Duodenal mucosa (tissue), 2 donors: ENCODE measurements around the gene APC2.

Experiments used
- H3K27ac ChIP-seq: one replicate; pipeline ENCODE4 v1.7.0; 2013; ENCODE audit warnings: low read depth, low read length
- H3K27me3 ChIP-seq, 2 donors: one replicate each; pipeline ENCODE4 v1.7.0; 2013; ENCODE audit warnings: low read length in 2 of 2, control low read depth in 1 of 2; ENCODE audit not compliant: insufficient read depth in 2 of 2, control insufficient read depth in 1 of 2
- H3K36me3 ChIP-seq, 2 donors: one replicate each; pipeline ENCODE4 v1.7.0; 2013; ENCODE audit warnings: low read length in 2 of 2, control low read depth in 1 of 2; ENCODE audit not compliant: insufficient read depth in 2 of 2, control insufficient read depth in 1 of 2
- H3K4me1 ChIP-seq, 2 donors: one replicate each; pipeline ENCODE4 v1.7.0; 2013; ENCODE audit warnings: low read length in 2 of 2, control low read depth in 1 of 2; ENCODE audit not compliant: insufficient read depth in 2 of 2, control insufficient read depth in 1 of 2
- H3K4me3 ChIP-seq, 2 donors: one replicate each; pipeline ENCODE4 v1.7.0; 2013; ENCODE audit warnings: low read length in 2 of 2, low read depth in 1 of 2
- H3K9ac ChIP-seq, 2 donors: one replicate each; pipeline ENCODE4 v1.7.0; 2013; ENCODE audit warnings: low read length in 2 of 2, low read depth in 1 of 2
- H3K9me3 ChIP-seq, 2 donors: one replicate each; pipeline ENCODE4 v1.7.0; 2013; ENCODE audit warnings: low read length in 2 of 2, control low read depth in 1 of 2; ENCODE audit not compliant: control insufficient read depth in 1 of 2

Gene APC2

DNA sequence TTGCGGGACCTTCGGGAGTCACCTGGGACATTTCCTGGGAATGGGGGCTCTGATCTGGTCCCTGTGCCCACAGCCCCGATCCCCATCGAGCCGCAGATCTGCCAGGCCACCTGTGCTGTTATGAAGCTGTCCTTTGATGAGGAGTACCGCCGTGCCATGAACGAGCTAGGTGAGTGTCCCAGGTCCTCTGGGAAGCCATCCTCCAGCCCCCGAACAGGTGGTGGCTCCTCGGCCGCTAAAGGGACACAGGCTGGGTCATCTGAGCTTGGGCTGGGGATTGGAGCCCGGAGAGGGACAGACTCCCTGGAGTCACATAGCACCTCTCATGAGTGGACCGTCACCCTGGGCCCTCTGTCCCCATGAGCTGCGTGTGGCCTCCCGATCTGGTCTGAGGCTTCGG is 8.0 kb downstream of the APC2 start:
- Histone ChIP-seq H3K36me3 (no peaks in the 10 kb centered on the region), H3K4me3 (no peak overlapping the region), H3K27ac (no peak overlapping the region), H3K27me3 (peaks cover 47 to 50% of the 10 kb centered on the region in 2 donors), H3K9ac (no peak overlapping the region), H3K4me1 (peaks cover 0 to 22% of the 10 kb centered on the region in 2 donors), H3K9me3 (no peaks in the 10 kb centered on the region)

DNA sequence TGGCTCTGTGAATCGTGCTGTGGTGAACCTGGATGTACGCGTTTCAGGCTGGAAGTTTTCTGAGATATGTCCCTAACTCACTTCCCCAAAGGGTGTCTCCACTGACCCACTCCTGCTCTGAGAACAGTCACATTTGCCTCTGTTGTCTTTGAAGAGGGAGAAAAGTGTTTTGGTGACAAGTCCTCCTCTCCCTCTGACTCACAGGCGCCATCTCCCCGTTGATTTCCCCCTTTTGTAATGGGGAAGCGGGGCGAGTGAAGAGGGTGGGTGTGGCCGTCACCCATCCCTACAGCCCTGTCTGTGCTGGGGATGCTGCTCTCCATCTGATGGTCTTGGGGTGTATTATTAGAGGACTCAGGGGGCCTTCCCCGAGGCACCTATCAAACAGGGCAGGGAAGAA is 9.6 kb downstream of the APC2 start:
- H3K4me3 ChIP-seq: no peak overlapping the region
- no peak overlapping the region for H3K9ac ChIP-seq
- H3K4me1 ChIP-seq: peaks cover 0 to 17% of the 10 kb centered on the region in 2 donors
- H3K9me3 ChIP-seq: no peaks in the 10 kb centered on the region
- H3K27me3 ChIP-seq: peaks cover 33 to 36% of the 10 kb centered on the region in 2 donors
- H3K36me3 ChIP-seq: no peaks in the 10 kb centered on the region
- H3K27ac ChIP-seq: no peak overlapping the region

DNA sequence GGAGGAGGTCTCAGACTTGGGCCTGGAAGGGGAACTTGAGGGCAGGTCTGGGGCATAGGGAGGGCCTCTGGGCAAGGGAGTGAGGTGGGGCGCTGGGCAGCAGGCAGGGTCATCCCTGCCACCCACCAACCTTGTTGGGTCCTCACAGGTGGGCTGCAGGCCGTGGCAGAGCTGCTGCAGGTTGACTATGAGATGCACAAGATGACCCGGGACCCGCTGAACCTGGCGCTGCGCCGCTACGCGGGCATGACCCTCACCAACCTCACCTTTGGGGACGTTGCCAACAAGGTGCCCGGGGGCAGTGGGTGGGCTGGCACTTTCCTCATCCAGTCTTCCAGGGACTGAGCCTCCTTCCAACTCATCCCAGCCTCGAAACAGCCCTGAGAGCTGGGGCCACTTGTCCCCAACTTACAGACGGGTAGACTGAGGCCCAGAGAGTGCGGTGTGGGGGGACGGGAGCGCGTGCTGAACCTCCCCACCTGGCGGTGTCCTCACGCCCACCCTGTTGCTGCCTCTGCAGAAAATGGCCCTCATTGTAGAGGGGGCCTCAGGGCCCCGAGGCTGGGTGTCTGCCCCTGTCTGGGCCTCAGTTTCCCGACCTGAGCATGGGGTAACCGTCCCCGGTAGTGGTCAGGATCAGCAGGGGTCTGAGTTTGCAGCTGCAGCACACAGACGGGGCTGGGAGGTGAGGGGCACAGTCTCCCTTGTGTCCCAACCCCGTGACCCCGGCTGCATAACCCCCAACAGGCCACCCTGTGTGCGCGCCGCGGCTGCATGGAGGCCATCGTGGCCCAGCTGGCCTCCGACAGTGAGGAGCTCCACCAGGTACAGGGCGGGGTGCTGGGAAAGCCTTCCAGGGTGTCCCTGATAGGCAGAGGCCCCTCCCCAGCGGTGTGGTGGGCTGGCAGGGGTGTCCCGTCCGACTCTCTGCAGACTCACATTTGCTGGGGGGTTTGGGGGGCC is 10.4 kb downstream of the APC2 start:
- Histone ChIP-seq H3K36me3 (no peaks in the 10 kb centered on the region), H3K27me3 (peaks cover 33 to 36% of the 10 kb centered on the region in 2 donors), H3K9me3 (no peaks in the 10 kb centered on the region), H3K4me1 (peaks cover 0 to 12% of the 10 kb centered on the region in 2 donors), H3K9ac (no peak overlapping the region), H3K4me3 (no peak overlapping the region), H3K27ac (no peak overlapping the region)

- H3K4me1 ChIP-seq: peaks cover 0 to 3% of the 10 kb centered on the region in 2 donors
- H3K9me3 ChIP-seq: no peaks in the 10 kb centered on the region
- H3K27ac ChIP-seq: no peak overlapping the region
- peaks cover 28 to 35% of the 10 kb centered on the region in 2 donors for H3K27me3 ChIP-seq
- no peak overlapping the region for H3K4me3 ChIP-seq
- no peaks in the 10 kb centered on the region for H3K36me3 ChIP-seq
- no peak overlapping the region for H3K9ac ChIP-seq
Measured at GRCh38 chr19:1461862-1462261, 11.9 kb downstream of the APC2 start.

DNA sequence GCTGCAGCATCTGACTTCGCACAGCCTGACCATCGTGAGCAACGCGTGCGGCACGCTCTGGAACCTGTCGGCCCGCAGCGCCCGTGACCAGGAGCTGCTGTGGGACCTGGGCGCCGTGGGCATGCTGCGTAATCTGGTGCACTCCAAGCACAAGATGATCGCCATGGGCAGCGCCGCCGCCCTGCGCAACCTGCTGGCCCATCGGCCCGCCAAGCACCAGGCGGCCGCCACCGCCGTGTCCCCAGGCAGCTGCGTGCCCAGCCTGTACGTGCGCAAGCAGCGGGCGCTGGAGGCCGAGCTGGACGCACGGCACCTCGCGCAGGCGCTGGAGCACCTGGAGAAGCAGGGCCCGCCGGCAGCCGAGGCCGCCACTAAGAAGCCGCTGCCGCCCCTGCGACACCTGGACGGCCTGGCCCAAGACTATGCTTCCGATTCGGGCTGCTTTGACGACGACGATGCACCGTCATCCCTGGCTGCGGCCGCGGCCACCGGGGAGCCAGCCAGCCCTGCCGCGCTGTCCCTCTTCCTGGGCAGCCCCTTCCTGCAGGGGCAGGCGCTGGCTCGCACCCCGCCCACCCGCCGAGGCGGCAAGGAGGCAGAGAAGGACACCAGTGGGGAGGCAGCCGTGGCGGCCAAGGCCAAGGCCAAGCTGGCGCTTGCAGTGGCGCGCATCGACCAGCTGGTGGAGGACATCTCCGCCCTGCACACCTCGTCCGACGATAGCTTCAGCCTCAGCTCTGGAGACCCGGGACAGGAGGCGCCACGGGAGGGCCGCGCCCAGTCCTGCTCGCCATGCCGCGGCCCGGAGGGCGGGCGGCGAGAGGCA is 15.5 kb downstream of the APC2 start:
- H3K27ac ChIP-seq: no peak overlapping the region
- peaks cover 6 to 17% of the 10 kb centered on the region in 2 donors for H3K4me1 ChIP-seq
- H3K9me3 ChIP-seq: no peaks in the 10 kb centered on the region
- H3K36me3 ChIP-seq: no peaks in the 10 kb centered on the region
- H3K9ac ChIP-seq: no peak overlapping the region
- H3K27me3 ChIP-seq: peaks cover 25 to 32% of the 10 kb centered on the region in 2 donors
- H3K4me3 ChIP-seq: no peak overlapping the region

DNA sequence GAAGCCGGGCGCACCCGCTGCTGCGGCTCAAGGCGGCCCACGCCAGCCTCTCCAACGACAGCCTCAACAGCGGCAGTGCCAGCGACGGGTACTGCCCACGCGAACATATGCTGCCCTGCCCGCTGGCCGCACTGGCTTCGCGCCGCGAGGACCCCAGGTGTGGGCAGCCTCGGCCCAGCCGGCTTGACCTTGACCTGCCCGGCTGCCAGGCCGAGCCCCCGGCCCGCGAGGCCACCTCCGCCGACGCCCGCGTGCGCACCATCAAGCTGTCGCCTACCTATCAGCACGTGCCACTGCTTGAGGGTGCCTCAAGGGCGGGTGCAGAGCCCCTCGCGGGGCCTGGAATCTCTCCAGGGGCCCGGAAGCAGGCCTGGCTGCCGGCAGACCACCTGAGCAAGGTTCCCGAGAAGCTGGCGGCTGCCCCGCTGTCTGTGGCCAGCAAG is 16.1 kb downstream of the APC2 start:
- Histone ChIP-seq H3K36me3 (no peaks in the 10 kb centered on the region), H3K9me3 (no peaks in the 10 kb centered on the region), H3K27ac (no peak overlapping the region), H3K4me1 (peaks cover 11 to 23% of the 10 kb centered on the region in 2 donors), H3K27me3 (peaks cover 31 to 36% of the 10 kb centered on the region in 2 donors), H3K9ac (no peak overlapping the region), H3K4me3 (no peak overlapping the region)

DNA sequence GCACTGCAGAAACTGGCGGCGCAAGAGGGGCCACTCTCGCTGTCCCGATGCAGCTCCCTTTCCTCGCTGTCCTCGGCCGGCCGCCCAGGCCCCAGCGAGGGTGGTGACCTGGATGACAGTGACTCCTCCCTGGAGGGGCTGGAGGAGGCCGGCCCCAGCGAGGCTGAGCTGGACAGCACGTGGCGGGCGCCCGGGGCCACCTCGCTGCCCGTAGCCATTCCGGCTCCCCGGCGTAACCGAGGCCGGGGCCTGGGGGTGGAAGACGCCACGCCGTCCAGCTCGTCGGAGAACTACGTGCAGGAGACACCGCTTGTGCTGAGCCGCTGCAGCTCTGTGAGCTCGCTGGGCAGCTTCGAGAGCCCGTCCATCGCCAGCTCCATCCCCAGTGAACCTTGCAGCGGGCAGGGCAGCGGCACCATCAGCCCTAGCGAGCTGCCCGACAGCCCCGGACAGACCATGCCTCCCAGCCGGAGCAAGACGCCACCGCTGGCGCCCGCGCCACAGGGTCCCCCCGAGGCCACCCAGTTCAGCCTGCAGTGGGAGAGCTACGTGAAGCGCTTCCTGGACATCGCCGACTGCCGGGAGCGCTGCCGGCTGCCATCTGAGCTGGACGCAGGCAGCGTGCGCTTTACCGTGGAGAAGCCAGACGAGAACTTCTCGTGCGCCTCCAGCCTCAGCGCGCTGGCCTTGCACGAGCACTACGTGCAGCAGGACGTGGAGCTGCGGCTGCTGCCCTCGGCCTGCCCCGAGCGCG is 16.7 kb downstream of the APC2 start:
- Histone ChIP-seq H3K27me3 (peaks cover 37 to 42% of the 10 kb centered on the region in 2 donors), H3K4me1 (peaks cover 17 to 29% of the 10 kb centered on the region in 2 donors), H3K27ac (no peak overlapping the region), H3K9ac (no peak overlapping the region), H3K9me3 (no peaks in the 10 kb centered on the region), H3K4me3 (no peak overlapping the region), H3K36me3 (no peaks in the 10 kb centered on the region)

GRCh38 chr19:1467215-1467489 is 17.2 kb downstream of the APC2 start:
- H3K9me3 ChIP-seq: no peaks in the 10 kb centered on the region
- H3K27ac ChIP-seq: no peak overlapping the region
- peaks cover 19 to 33% of the 10 kb centered on the region in 2 donors for H3K4me1 ChIP-seq
- H3K27me3 ChIP-seq: peaks cover 42 to 47% of the 10 kb centered on the region in 2 donors
- no peaks in the 10 kb centered on the region for H3K36me3 ChIP-seq
- H3K4me3 ChIP-seq: no peak overlapping the region
- no peak overlapping the region for H3K9ac ChIP-seq

- no peaks in the 10 kb centered on the region for H3K9me3 ChIP-seq
- peaks cover 47 to 51% of the 10 kb centered on the region in 2 donors for H3K27me3 ChIP-seq
- no peak overlapping the region for H3K27ac ChIP-seq
- H3K4me1 ChIP-seq: peaks cover 19 to 33% of the 10 kb centered on the region in 2 donors
- no peak overlapping the region for H3K4me3 ChIP-seq
- no peak overlapping the region for H3K9ac ChIP-seq
- H3K36me3 ChIP-seq: no peaks in the 10 kb centered on the region
Measured at GRCh38 chr19:1467490-1468273, 17.8 kb downstream of the APC2 start.
